ENCODE measurements around the gene ADGRB2.

Gene ADGRB2, protein sequence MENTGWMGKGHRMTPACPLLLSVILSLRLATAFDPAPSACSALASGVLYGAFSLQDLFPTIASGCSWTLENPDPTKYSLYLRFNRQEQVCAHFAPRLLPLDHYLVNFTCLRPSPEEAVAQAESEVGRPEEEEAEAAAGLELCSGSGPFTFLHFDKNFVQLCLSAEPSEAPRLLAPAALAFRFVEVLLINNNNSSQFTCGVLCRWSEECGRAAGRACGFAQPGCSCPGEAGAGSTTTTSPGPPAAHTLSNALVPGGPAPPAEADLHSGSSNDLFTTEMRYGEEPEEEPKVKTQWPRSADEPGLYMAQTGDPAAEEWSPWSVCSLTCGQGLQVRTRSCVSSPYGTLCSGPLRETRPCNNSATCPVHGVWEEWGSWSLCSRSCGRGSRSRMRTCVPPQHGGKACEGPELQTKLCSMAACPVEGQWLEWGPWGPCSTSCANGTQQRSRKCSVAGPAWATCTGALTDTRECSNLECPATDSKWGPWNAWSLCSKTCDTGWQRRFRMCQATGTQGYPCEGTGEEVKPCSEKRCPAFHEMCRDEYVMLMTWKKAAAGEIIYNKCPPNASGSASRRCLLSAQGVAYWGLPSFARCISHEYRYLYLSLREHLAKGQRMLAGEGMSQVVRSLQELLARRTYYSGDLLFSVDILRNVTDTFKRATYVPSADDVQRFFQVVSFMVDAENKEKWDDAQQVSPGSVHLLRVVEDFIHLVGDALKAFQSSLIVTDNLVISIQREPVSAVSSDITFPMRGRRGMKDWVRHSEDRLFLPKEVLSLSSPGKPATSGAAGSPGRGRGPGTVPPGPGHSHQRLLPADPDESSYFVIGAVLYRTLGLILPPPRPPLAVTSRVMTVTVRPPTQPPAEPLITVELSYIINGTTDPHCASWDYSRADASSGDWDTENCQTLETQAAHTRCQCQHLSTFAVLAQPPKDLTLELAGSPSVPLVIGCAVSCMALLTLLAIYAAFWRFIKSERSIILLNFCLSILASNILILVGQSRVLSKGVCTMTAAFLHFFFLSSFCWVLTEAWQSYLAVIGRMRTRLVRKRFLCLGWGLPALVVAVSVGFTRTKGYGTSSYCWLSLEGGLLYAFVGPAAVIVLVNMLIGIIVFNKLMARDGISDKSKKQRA (N-terminal part only)

DNA sequence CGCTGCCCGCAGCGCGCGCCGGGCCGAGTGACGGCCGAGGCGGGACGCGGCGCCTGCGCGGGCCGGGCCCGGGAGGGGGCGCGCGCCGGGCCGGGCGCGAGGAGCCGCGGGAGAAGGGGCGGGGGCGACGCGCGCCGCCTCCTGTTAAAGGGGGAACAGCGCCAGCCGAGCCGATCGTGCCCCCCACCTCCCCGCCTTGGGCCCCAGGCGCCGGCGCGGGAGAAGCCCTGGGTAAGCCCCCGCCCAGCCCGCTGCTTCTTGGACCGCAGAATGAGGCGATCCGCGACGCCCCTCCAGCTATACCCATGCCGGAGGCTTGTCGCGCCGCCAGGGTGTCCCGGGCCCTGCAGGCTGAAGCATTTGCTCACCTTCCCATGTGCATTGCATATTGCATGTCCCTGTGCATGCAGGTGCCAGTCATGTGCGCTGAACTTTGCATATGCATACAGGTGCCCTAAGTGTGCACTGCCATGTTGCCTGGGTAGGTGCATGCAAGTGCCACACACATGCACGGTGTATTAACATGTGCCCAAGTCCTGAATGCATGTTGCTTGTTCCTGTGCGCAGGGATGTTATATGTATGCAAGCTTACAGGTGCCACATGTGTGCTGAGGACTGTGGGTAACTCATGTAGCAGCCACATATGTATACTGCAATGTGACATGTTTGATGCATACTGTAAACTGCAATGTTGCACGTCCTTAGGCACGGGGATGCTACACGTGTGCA lies at the start of gene ADGRB2:
TSS of gene ADGRB2 (minus strand) at position 29 of the 729 bp plus-strand sequence. CDS start 7,119 bp downstream, outside the sequence.
- H3K4me3 ChIP-seq (ENCODE audit: low read depth, low read length): peak within 1 kb of the TSS; percentile 67
- peak within 1 kb of the TSS; percentile 57 for H3K27ac ChIP-seq
- H3K9me3 ChIP-seq (ENCODE audit: severe bottlenecking): no peaks in the 10 kb centered on the region
- no peaks in the 10 kb centered on the region for H3K27me3 ChIP-seq (ENCODE audit: insufficient read depth, low read depth, severe bottlenecking)
- no peaks in the 10 kb centered on the region for H3K36me3 ChIP-seq
- TF ChIP-seq, protein P1, sequence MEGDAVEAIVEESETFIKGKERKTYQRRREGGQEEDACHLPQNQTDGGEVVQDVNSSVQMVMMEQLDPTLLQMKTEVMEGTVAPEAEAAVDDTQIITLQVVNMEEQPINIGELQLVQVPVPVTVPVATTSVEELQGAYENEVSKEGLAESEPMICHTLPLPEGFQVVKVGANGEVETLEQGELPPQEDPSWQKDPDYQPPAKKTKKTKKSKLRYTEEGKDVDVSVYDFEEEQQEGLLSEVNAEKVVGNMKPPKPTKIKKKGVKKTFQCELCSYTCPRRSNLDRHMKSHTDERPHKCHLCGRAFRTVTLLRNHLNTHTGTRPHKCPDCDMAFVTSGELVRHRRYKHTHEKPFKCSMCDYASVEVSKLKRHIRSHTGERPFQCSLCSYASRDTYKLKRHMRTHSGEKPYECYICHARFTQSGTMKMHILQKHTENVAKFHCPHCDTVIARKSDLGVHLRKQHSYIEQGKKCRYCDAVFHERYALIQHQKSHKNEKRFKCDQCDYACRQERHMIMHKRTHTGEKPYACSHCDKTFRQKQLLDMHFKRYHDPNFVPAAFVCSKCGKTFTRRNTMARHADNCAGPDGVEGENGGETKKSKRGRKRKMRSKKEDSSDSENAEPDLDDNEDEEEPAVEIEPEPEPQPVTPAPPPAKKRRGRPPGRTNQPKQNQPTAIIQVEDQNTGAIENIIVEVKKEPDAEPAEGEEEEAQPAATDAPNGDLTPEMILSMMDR (IDR thresholded peaks at IDR 0.05; ENCODE audit: low read depth, low read length): 0 out of 2 replicates have a peak, but pooled peaks have one; percentile 2
- DNase-seq: peak; percentile 46

GRCh38 chr1:31812158-31812829 lies 48.2 kb upstream of the ADGRB2 start:
- H3K27ac ChIP-seq: no peak overlapping the region
- no peaks in the 10 kb centered on the region for H3K27me3 ChIP-seq (ENCODE audit: insufficient read depth, low read depth, severe bottlenecking)
- DNase-seq: no peak
- no peak overlapping the region for H3K4me3 ChIP-seq (ENCODE audit: low read depth, low read length)
- no peaks in the 10 kb centered on the region for H3K9me3 ChIP-seq (ENCODE audit: severe bottlenecking)
- H3K36me3 ChIP-seq: no peaks in the 10 kb centered on the region
- TF ChIP-seq, protein P1 (IDR thresholded peaks at IDR 0.05; ENCODE audit: low read depth, low read length): no peak

GRCh38 chr1:31811605-31812004 lies 47.5 kb upstream of the ADGRB2 start:
- Histone ChIP-seq H3K27ac (no peak overlapping the region), H3K36me3 (no peaks in the 10 kb centered on the region), H3K4me3 (ENCODE audit: low read depth, low read length) (no peak overlapping the region), H3K9me3 (ENCODE audit: severe bottlenecking) (no peaks in the 10 kb centered on the region), H3K27me3 (ENCODE audit: insufficient read depth, low read depth, severe bottlenecking) (no peaks in the 10 kb centered on the region)
- no peak for DNase-seq
- TF ChIP-seq, protein P1 (IDR thresholded peaks at IDR 0.05; ENCODE audit: low read depth, low read length): no peak

DNA sequence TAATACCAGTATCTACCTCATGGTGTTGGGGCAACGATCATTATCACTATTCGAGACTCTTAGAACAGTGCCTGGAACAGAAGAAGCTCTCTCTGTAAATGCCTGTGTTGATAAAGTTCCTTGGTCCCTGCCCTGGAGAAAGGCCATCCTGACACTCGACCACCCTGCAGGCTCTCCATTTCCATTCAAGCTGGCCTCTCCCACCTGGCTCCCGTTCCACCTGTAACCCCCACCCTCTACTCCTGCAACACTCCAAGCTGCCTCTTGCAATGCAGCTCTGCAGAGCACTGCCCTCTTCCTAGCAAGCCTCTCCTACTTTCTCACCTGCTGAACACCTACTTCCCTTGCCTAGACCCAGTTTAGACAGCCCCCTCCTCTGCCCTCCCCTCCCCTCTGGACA lies 45.6 kb upstream of the ADGRB2 start:
- H3K4me3 ChIP-seq (ENCODE audit: low read depth, low read length): no peak overlapping the region
- H3K36me3 ChIP-seq: no peaks in the 10 kb centered on the region
- TF ChIP-seq, protein P1 (IDR thresholded peaks at IDR 0.05; ENCODE audit: low read depth, low read length): no peak
- no peak overlapping the region for H3K27ac ChIP-seq
- no peaks in the 10 kb centered on the region for H3K27me3 ChIP-seq (ENCODE audit: insufficient read depth, low read depth, severe bottlenecking)
- peak; percentile 3 for DNase-seq
- no peaks in the 10 kb centered on the region for H3K9me3 ChIP-seq (ENCODE audit: severe bottlenecking)
